Transverse colon (tissue), 3 donors: ENCODE measurements around the gene FAM120B.

Experiments
- CTCF ChIP-seq, 5 experiments: fragments of 200-600 bp in 3 of 5; fragments of 450-650 bp in 2 of 5; sonication (generic) in 3 of 5; IDR thresholded peaks; 1 replicate in 2 of 5; 2 replicates in 3 of 5; pipeline ENCODE4 v1.5.1; 2016 to 2017; ENCODE audit warnings: antibody characterized with exemption in 5 of 5, inconsistent platforms in 3 of 5, mild to moderate bottlenecking in 2 of 5, moderate library complexity in 1 of 5
- EP300 ChIP-seq: sonication (generic); formaldehyde crosslinking; IDR thresholded peaks from one replicate; pipeline ENCODE4 v1.6.1; 2017; ENCODE audit warnings: antibody characterized with exemption, low read depth
- POLR2A ChIP-seq: fragments of 450-650 bp; IDR thresholded peaks from one replicate; pipeline ENCODE4 v1.6.1; 2016; ENCODE audit warnings: antibody characterized with exemption, mild to moderate bottlenecking, moderate library complexity

- TF ChIP-seq CTCF (IDR thresholded peaks at IDR 0.05) (no peak), EP300 (no peak), POLR2A (no peak)
These were observed 16.6 kb upstream of the FAM120B start for GRCh38 chr6:170289951-170290295.
